Effector memory CD4-positive, alpha-beta T cell (primary cell): Measurements from ENCODE around the gene UBAP2.
"Not testable (repeated sequence)": the region's sequence is repeated elsewhere in the genome, so short reads cannot be mapped to it uniquely, and the experiment has no call there.

Experiments
- DNase-seq, 3 donors: peaks; one replicate each; pipeline ENCODE4 v3.0.0-alpha.2; 2020
- H3K27ac ChIP-seq: 2 replicates; pipeline ENCODE4 v1.7.0; 2013; ENCODE audit warnings: mild to moderate bottlenecking, low read length, moderate library complexity; ENCODE audit not compliant: insufficient read depth, poor library complexity, severe bottlenecking
- H3K27me3 ChIP-seq: replicated peaks from 2 replicates; pipeline ENCODE4 v1.7.0; 2013; ENCODE audit warnings: mild to moderate bottlenecking, low read length; ENCODE audit not compliant: insufficient read depth, control insufficient read depth, poor library complexity, severe bottlenecking
- H3K36me3 ChIP-seq: 2 replicates; pipeline ENCODE4 v1.7.0; 2013; ENCODE audit warnings: mild to moderate bottlenecking, low read length, moderate library complexity; ENCODE audit not compliant: control insufficient read depth, insufficient read depth
- H3K4me1 ChIP-seq: 2 replicates; pipeline ENCODE4 v1.7.0; 2013; ENCODE audit warnings: low read length, mild to moderate bottlenecking; ENCODE audit not compliant: control insufficient read depth, insufficient read depth, poor library complexity, severe bottlenecking
- H3K4me3 ChIP-seq: 2 replicates; pipeline ENCODE4 v1.7.0; 2013; ENCODE audit warnings: low read length, low read depth, mild to moderate bottlenecking; ENCODE audit not compliant: insufficient read depth, poor library complexity, severe bottlenecking
- H3K9me3 ChIP-seq: 2 replicates; pipeline ENCODE4 v1.7.0; 2013; ENCODE audit warnings: mild to moderate bottlenecking, low read length, moderate library complexity; ENCODE audit not compliant: control insufficient read depth

The UBAP2 gene

GRCh38 chr9:33992632-33993031 is 56.1 kb downstream of the UBAP2 start:
- Histone ChIP-seq H3K36me3 (peaks cover 19% of the 10 kb centered on the region), H3K4me3 (no peak overlapping the region), H3K27me3 (no peaks in the 10 kb centered on the region), H3K4me1 (no peaks in the 10 kb centered on the region), H3K27ac (no peak overlapping the region), H3K9me3 (no peaks in the 10 kb centered on the region)
- DNase-seq, result no peak

DNA sequence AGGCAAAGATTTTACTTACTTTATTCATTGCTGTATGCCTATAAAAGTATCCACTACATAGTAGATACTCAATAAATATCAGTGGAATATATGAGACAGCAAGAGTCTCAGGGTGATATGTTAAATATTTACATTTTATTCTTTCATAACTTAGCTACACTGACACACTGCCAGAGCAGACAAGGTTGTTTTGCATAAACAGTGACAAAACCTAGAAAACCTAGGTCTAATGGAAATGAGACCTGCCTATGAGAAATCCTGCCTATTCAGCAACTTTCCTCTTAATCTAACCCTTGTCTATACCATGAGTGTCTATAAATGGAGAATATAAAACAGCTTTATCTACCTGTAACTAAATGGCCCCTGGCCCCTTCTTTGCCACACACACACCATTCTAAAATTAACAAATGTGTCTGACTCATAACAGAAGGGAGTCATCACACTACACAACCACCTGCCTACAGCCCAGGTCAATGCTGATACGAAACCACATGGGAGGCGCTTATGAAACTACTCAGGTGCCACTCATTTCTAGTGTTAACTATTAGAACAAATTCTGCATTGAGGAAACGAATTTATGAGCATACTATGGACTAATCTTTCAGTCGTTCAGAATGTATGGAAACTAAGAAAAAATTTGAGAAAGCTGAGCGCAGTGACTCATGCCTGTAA is 60.3 kb downstream of the UBAP2 start:
- no peaks in the 10 kb centered on the region for H3K27me3 ChIP-seq
- DNase-seq, result no peak
- peaks cover 18% of the 10 kb centered on the region for H3K36me3 ChIP-seq
- H3K4me1 ChIP-seq, result no peaks in the 10 kb centered on the region
- no peak overlapping the region for H3K27ac ChIP-seq
- no peak overlapping the region for H3K4me3 ChIP-seq
- no peaks in the 10 kb centered on the region for H3K9me3 ChIP-seq

GRCh38 chr9:33976414-33976813 is 72.3 kb downstream of the UBAP2 start:
- peaks cover 19% of the 10 kb centered on the region for H3K36me3 ChIP-seq
- no peaks in the 10 kb centered on the region for H3K4me1 ChIP-seq
- no peak overlapping the region for H3K27ac ChIP-seq
- DNase-seq, result no peak
- no peaks in the 10 kb centered on the region for H3K27me3 ChIP-seq
- H3K4me3 ChIP-seq, result no peak overlapping the region
- no peaks in the 10 kb centered on the region for H3K9me3 ChIP-seq

GRCh38 chr9:33972698-33973097 is 76.0 kb downstream of the UBAP2 start:
- no peak overlapping the region for H3K4me3 ChIP-seq
- no peaks in the 10 kb centered on the region for H3K27me3 ChIP-seq
- DNase-seq, result no peak
- no peaks in the 10 kb centered on the region for H3K4me1 ChIP-seq
- no peak overlapping the region for H3K27ac ChIP-seq
- H3K9me3 ChIP-seq, result no peaks in the 10 kb centered on the region
- H3K36me3 ChIP-seq, result peaks cover 22% of the 10 kb centered on the region

DNA sequence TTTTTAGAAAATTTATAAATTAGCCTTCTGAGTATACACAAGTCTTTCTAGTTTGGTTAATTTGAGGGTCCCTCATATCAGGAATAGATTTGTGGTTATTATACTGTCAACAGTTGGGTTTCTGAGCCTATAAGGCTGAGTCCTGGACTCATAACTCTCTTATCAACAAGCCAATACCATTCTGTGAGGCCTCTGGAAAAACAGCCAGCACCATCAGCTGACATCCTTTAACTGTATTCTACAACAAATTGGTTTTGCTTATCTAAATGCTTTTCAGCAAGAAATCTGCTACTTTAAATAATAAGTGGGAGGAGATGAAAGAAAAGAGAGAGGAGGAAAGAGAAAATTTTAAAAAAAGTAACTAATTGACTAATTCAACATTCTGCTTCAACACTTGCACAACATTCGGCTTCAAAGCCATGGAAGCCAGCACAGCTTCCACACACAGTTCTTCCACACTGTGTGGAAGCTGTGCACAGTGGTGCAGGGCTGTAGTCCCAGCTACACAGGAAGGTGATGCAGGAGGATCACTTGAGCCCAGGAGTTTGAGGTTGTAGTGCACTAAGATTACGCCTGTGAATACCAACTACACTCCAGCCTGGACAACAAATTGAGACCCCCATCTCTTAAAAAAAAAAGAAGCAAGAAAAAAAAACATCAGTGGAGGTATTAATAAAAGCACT is 84.5 kb downstream of the UBAP2 start:
- peaks cover 7% of the 10 kb centered on the region for H3K36me3 ChIP-seq
- no peaks in the 10 kb centered on the region for H3K9me3 ChIP-seq
- DNase-seq, result no peak

DNA sequence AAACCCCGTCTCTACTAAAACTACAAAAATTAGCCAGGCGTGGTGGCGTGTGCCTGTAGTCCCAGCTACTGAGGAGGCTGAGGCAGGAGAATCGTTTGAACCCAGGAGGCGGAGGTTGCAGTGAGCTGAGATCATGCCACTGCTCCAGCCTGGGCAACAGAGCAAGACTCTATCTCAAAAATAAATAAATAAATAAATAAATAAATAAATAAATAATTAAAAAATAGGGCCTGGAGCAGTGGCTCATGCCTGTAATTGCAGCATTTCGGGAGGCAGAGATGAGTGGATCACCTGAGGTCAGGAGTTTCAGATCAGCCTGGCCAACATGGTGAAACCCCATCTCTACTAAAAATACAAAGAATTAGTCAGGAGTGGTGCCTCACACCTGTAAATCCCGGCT is 86.2 kb downstream of the UBAP2 start:
- H3K27me3 ChIP-seq, H3K9me3 ChIP-seq, H3K27ac ChIP-seq, H3K4me3 ChIP-seq, H3K36me3 ChIP-seq, DNase-seq, H3K4me1 ChIP-seq: not testable (repeated sequence)

More for the DNA sequence above, 84.5 kb downstream of the UBAP2 start:
- Histone ChIP-seq H3K4me1 (no peaks in the 10 kb centered on the region), H3K27me3 (no peaks in the 10 kb centered on the region), H3K4me3 (no peak overlapping the region), H3K27ac (no peak overlapping the region)

DNA sequence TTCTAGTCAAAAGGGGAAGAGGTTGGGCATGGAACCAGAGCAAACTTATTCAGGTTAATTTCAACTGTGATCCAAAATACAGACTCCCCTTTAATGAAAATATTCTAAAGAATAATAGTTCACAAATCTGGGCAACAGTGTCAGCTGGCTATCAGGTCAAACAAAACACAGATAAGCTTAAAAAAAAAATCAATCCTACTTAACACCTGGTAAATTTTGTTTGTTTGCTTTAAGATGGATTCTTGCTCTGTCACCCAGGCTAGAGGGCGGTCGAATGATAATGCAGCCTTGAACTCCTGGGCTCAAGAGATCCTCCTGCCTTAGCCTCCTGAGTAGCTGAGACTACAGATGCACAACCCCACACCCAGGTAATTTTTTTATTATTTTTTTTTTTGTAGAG is 89.0 kb downstream of the UBAP2 start:
- Histone ChIP-seq H3K9me3 (no peaks in the 10 kb centered on the region), H3K4me1 (no peaks in the 10 kb centered on the region), H3K27me3 (no peaks in the 10 kb centered on the region), H3K27ac (no peak overlapping the region), H3K36me3 (peaks cover 15% of the 10 kb centered on the region), H3K4me3 (no peak overlapping the region)
- no peak for DNase-seq

- H3K27ac ChIP-seq, result no peak overlapping the region
- H3K9me3 ChIP-seq, result no peaks in the 10 kb centered on the region
- peaks cover 15% of the 10 kb centered on the region for H3K36me3 ChIP-seq
- DNase-seq, result no peak
- no peaks in the 10 kb centered on the region for H3K4me1 ChIP-seq
- H3K27me3 ChIP-seq, result no peaks in the 10 kb centered on the region
- no peak overlapping the region for H3K4me3 ChIP-seq
Observed at GRCh38 chr9:33956544-33956943, 92.1 kb downstream of the UBAP2 start.

DNA sequence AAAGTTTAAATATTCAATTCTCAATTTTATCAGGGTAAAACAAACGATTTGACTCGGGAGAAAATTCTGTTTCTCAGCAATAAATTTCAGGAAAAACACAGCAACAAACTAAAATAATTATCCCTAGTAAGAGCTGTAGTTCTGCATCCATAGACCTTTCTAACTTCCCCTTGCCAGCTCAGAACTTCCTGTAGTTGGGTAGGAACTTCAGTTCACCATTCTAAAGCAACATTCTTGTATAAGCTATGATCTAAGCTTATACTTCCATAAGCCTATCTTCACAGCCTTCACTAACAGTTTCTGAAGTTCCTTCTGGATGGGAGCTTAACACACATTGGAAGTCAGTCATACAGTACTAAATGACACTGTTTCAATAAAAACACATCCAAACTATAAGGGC is 96.6 kb downstream of the UBAP2 start:
- peaks cover 28% of the 10 kb centered on the region for H3K36me3 ChIP-seq
- no peak overlapping the region for H3K27ac ChIP-seq
- no peaks in the 10 kb centered on the region for H3K27me3 ChIP-seq
- no peaks in the 10 kb centered on the region for H3K9me3 ChIP-seq
- no peaks in the 10 kb centered on the region for H3K4me1 ChIP-seq
- no peak overlapping the region for H3K4me3 ChIP-seq
- DNase-seq, result no peak

- Histone ChIP-seq H3K27me3 (no peaks in the 10 kb centered on the region), H3K4me3 (no peak overlapping the region), H3K9me3 (no peaks in the 10 kb centered on the region), H3K36me3 (peaks cover 24% of the 10 kb centered on the region), H3K4me1 (no peaks in the 10 kb centered on the region), H3K27ac (no peak overlapping the region)
- no peak for DNase-seq
Observed at GRCh38 chr9:33950371-33950770, 98.3 kb downstream of the UBAP2 start.
